Loucy (cell line): ENCODE results near the gene SPNS3.

Source experiments
- H2AFZ ChIP-seq: fragments of 200-600 bp; sonication (generic); 2 replicates; pipeline ENCODE4 v1.6.0; 2016; ENCODE audit warnings: antibody characterized with exemption, mild to moderate bottlenecking, low read length, moderate library complexity
- H3F3A ChIP-seq: fragments of 200-600 bp; 2 replicates; pipeline ENCODE4 v1.6.0; 2016; ENCODE audit warnings: antibody characterized with exemption, low read depth, mild to moderate bottlenecking
- H3K27me3 ChIP-seq: fragments of 200-600 bp; sonication (generic); 2 replicates; pipeline ENCODE4 v1.6.1; 2014; ENCODE audit warnings: low read length, mild to moderate bottlenecking; ENCODE audit not compliant: insufficient read depth, poor library complexity, severe bottlenecking
- H3K36me3 ChIP-seq: fragments of 200-600 bp; sonication (generic); 2 replicates; pipeline ENCODE4 v1.6.1; 2016; ENCODE audit warnings: low read length; ENCODE audit not compliant: insufficient read depth
- H3K4me1 ChIP-seq: fragments of 200-600 bp; sonication (generic); 2 replicates; pipeline ENCODE4 v1.5.1; 2014; ENCODE audit warnings: low read length, mild to moderate bottlenecking; ENCODE audit not compliant: insufficient read depth, poor library complexity, severe bottlenecking
- H3K4me2 ChIP-seq: fragments of 200-600 bp; sonication (generic); 2 replicates; pipeline ENCODE4 v1.6.0; 2014; ENCODE audit warnings: antibody characterized with exemption, low read length, low read depth, mild to moderate bottlenecking; ENCODE audit not compliant: poor library complexity, severe bottlenecking
- H3K4me3 ChIP-seq: fragments of 200-600 bp; sonication (generic); 2 replicates; pipeline ENCODE4 v1.5.1; 2014; ENCODE audit warnings: low read length, mild to moderate bottlenecking, mixed read lengths; ENCODE audit not compliant: poor library complexity, severe bottlenecking
- H3K79me2 ChIP-seq: fragments of 200-600 bp; sonication (generic); 2 replicates; pipeline ENCODE4 v1.6.1; 2014; ENCODE audit warnings: low read length; ENCODE audit not compliant: insufficient read depth
- H3K9ac ChIP-seq: fragments of 200-600 bp; sonication (generic); 2 replicates; pipeline ENCODE4 v1.6.0; 2014; ENCODE audit warnings: mild to moderate bottlenecking, low read depth, low read length, moderate library complexity; ENCODE audit not compliant: poor library complexity, severe bottlenecking
- H3K9me2 ChIP-seq: fragments of 200-600 bp; sonication (generic); replicated peaks from 2 replicates; pipeline ENCODE4 v1.6.1; 2016; ENCODE audit warnings: low read depth, low read length, mixed read lengths
- H3K9me3 ChIP-seq: fragments of 200-600 bp; sonication (generic); 2 replicates; pipeline ENCODE4 v1.6.1; 2014; ENCODE audit warnings: mild to moderate bottlenecking, antibody characterized with exemption, low read length, low read depth; ENCODE audit not compliant: insufficient read depth
- H4K20me1 ChIP-seq: fragments of 200-600 bp; sonication (generic); 2 replicates; pipeline ENCODE4 v1.6.0; 2014; ENCODE audit warnings: antibody characterized with exemption, low read length, mild to moderate bottlenecking; ENCODE audit not compliant: insufficient read depth, poor library complexity, severe bottlenecking
- EZH2phosphoT487 ChIP-seq: fragments of 200-600 bp; IDR thresholded peaks from 2 replicates; pipeline ENCODE4 v1.6.1; 2018; ENCODE audit warnings: antibody characterized with exemption, mild to moderate bottlenecking, moderate library complexity, borderline replicate concordance
- TF ChIP-seq, protein P1 (sequence below): fragments of 200-600 bp; sonication (generic); conservative IDR thresholded peaks from 2 replicates; pipeline ENCODE4 v1.5.1; 2014; ENCODE audit warnings: mild to moderate bottlenecking, antibody characterized with exemption, low read length

Gene SPNS3

DNA sequence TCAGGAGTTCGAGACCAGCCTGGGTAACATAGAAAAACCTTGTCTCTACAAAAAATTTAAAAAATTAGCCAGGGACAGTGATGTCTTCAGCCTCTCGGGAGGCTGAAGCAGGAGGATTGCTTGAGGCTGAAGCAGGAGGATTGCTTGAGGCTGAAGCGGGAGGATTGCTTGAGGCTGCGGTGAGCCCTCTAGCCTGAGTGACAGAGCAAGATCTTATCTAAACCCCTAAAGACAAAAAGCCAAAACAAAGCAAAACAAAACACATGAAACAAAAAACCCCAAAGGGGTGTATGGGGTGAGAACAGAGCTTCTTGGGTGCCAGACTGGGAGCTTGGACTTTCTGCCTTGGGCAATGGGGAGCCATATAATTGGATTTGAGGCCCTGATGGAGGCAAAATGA is 2.6 kb downstream of the SPNS3 start:
- peaks cover 86% of the 10 kb centered on the region for H3K79me2 ChIP-seq
- H3K9ac ChIP-seq: peak overlapping the region; percentile 78
- no peaks in the 10 kb centered on the region for H3K9me2 ChIP-seq
- peak overlapping the region; percentile 71 for H3K4me3 ChIP-seq
- H3K9me3 ChIP-seq: no peaks in the 10 kb centered on the region
- H3K4me2 ChIP-seq: peak overlapping the region; percentile 81
- peaks cover 17% of the 10 kb centered on the region; the same call in 1 of the 2 replicates for H3K36me3 ChIP-seq
- H3K27me3 ChIP-seq: no peaks in the 10 kb centered on the region
- H3F3A ChIP-seq: peaks cover 16% of the 10 kb centered on the region
- H2AFZ ChIP-seq: no peak overlapping the region
- H3K4me1 ChIP-seq: peaks cover 61% of the 10 kb centered on the region
- H4K20me1 ChIP-seq: peaks cover 39% of the 10 kb centered on the region
- no peak for TF ChIP-seq EZH2phosphoT487
- TF ChIP-seq, protein P1, sequence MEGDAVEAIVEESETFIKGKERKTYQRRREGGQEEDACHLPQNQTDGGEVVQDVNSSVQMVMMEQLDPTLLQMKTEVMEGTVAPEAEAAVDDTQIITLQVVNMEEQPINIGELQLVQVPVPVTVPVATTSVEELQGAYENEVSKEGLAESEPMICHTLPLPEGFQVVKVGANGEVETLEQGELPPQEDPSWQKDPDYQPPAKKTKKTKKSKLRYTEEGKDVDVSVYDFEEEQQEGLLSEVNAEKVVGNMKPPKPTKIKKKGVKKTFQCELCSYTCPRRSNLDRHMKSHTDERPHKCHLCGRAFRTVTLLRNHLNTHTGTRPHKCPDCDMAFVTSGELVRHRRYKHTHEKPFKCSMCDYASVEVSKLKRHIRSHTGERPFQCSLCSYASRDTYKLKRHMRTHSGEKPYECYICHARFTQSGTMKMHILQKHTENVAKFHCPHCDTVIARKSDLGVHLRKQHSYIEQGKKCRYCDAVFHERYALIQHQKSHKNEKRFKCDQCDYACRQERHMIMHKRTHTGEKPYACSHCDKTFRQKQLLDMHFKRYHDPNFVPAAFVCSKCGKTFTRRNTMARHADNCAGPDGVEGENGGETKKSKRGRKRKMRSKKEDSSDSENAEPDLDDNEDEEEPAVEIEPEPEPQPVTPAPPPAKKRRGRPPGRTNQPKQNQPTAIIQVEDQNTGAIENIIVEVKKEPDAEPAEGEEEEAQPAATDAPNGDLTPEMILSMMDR: no peak

DNA sequence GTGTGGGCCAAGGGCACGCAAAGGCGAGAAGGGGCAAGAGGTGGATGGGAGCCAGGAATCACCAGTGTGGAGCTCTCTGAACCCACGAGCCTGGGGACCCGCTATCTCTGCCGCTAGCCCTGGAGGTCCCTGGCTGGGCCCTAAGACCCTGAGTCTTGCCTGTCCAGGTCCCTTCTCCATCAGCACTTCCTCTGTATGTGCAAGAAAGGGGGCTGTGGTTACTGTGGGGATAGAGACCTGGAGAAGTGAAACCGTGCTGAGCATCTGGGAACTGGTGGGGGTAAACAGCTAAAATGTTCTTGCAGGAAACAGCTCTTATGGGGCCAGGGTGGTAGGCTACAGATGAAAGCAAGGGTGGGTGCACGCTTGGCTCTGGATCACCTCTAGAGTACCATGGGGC is 3.1 kb downstream of the SPNS3 start:
- peak overlapping the region; percentile 81 for H3K4me2 ChIP-seq

DNA sequence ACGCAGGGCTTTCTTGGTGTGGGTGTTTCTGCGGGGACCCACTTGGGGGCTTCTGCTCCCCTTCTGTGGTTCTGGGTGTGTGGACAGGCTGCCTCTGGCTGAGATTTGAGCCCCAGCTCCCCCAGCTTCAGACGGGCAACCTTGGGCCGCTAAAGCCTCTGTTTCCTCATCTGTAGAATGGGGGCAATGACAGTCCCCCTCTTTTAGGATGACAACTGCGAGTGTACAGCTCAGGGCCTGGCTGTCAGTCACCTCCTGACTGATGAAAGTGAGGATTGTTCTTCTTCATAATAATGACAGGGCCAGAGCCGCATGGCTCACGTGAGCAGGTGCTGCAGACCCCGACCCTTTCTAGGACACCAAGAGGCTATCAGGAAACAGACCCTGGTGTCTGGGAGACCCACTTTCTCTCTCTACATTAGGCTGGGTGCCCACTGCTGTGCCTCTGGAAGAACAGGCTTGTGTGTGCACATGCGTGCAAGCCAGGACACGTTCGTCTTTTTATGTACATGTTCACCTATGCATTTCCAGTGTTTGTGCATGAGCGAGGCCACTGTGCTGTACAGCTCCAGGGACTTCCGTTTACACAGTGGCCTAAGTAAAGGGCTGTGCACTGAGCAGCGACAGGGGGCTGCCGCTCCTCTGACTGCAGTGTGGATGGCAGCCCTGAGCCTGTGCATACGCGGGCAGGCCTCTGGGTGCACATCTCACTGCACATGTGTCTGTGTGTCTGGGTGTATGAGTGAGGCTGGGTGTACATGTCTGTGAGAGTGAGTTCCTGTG is 4.6 kb downstream of the SPNS3 start:
- peaks cover 23% of the 10 kb centered on the region; the same call in 1 of the 2 replicates for H3K36me3 ChIP-seq
- no peak overlapping the region for H2AFZ ChIP-seq
- peaks cover 49% of the 10 kb centered on the region for H3K4me1 ChIP-seq
- H3K4me2 ChIP-seq: peak overlapping the region; percentile 81
- peaks cover 96% of the 10 kb centered on the region for H3K79me2 ChIP-seq
- no peaks in the 10 kb centered on the region for H3K27me3 ChIP-seq
- H3K9me3 ChIP-seq: no peaks in the 10 kb centered on the region
- H3K4me3 ChIP-seq: peak overlapping the region; percentile 71
- no peaks in the 10 kb centered on the region for H3K9me2 ChIP-seq
- peaks cover 7% of the 10 kb centered on the region for H3F3A ChIP-seq
- H4K20me1 ChIP-seq: peaks cover 56% of the 10 kb centered on the region
- H3K9ac ChIP-seq: peak overlapping the region; percentile 78
- no peak for TF ChIP-seq EZH2phosphoT487
- TF ChIP-seq, protein P1: no peak

More for the DNA sequence above, 3.1 kb downstream of the SPNS3 start:
- TF ChIP-seq, protein P1: no peak
- TF ChIP-seq EZH2phosphoT487: no peak
- Histone ChIP-seq H3K79me2 (peaks cover 91% of the 10 kb centered on the region), H3K4me3 (peak overlapping the region; percentile 71), H3K9me2 (no peaks in the 10 kb centered on the region), H3K27me3 (no peaks in the 10 kb centered on the region), H4K20me1 (peaks cover 43% of the 10 kb centered on the region), H3K4me1 (peaks cover 60% of the 10 kb centered on the region), H3K36me3 (peaks cover 17% of the 10 kb centered on the region; the same call in 1 of the 2 replicates), H3F3A (peaks cover 16% of the 10 kb centered on the region), H3K9ac (peak overlapping the region; percentile 78), H3K9me3 (no peaks in the 10 kb centered on the region), H2AFZ (no peak overlapping the region)
